ENCODE results near the gene DPH5.
"Not testable (repeated sequence)": the region's sequence is repeated elsewhere in the genome, so short reads cannot be mapped to it uniquely, and the experiment has no call there.

GRCh38 chr1:101066937-101067335 is 41.4 kb upstream of the DPH5 start:
- TF ChIP-seq ZNF274 (IDR thresholded peaks at IDR 0.05; ENCODE audit: low read depth, low read length); YY1 (IDR thresholded peaks at IDR 0.05; ENCODE audit: insufficient read depth, insufficient read length); SUZ12 (IDR thresholded peaks at IDR 0.05; ENCODE audit: extremely low read depth, insufficient read depth, insufficient read length): not testable (repeated sequence)

Measured in NT2/D1 (cell line).